Dendritic cell treated with granulocyte-macrophage colony-stimulating factor and Interleukin-4, amounts not matched to agents 40 ng/mL and 50 ng/mL, for 4 days (primary cell): ENCODE results near the gene TAS2R60.
"Not testable (repeated sequence)": the region's sequence is repeated elsewhere in the genome, so short reads cannot be mapped to it uniquely, and the experiment has no call there.

Experiments used
- H3K27ac Mint-ChIP-seq: one replicate; pipeline ENCODE4 v1.8.0; 2022; ENCODE audit warnings: mild to moderate bottlenecking, mixed read lengths
- H3K27me3 Mint-ChIP-seq: one replicate; pipeline ENCODE4 v1.8.0; 2022; ENCODE audit warnings: mild to moderate bottlenecking, mixed read lengths
- H3K36me3 Mint-ChIP-seq: one replicate; pipeline ENCODE4 v1.8.0; 2022; ENCODE audit warnings: low read depth, mixed read lengths
- H3K4me1 Mint-ChIP-seq: one replicate; pipeline ENCODE4 v1.8.0; 2022; ENCODE audit warnings: low read depth, mixed read lengths
- H3K4me3 Mint-ChIP-seq: one replicate; pipeline ENCODE4 v1.8.0; 2022; ENCODE audit warnings: mild to moderate bottlenecking, moderate library complexity, mixed read lengths
- H3K9me3 Mint-ChIP-seq: one replicate; pipeline ENCODE4 v1.8.0; 2022; ENCODE audit warnings: mixed read lengths
- intact Hi-C: fragments of 100-400 bp; cut with micrococcal nuclease; formaldehyde crosslinking; loops from one replicate; pipeline ENCODE4 v1.15.0; 2022

TAS2R60 gene

GRCh38 chr7:143458681-143459080, 15.4 kb downstream of the TAS2R60 start:
- Mint-ChIP-seq H3K27ac (peak overlapping the region; percentile 83), H3K27me3 (no peaks in the 10 kb centered on the region), H3K9me3 (no peaks in the 10 kb centered on the region), H3K36me3 (no peaks in the 10 kb centered on the region), H3K4me1 (peaks cover 43% of the 10 kb centered on the region), H3K4me3 (peak overlapping the region; percentile 13)
- intact Hi-C loops = no loop called here

- H3K36me3 Mint-ChIP-seq = no peaks in the 10 kb centered on the region
- no peak overlapping the region for H3K27ac Mint-ChIP-seq
- H3K9me3 Mint-ChIP-seq = no peaks in the 10 kb centered on the region
- H3K4me3 Mint-ChIP-seq = no peak overlapping the region
- H3K4me1 Mint-ChIP-seq = peaks cover 50% of the 10 kb centered on the region
- H3K27me3 Mint-ChIP-seq = no peaks in the 10 kb centered on the region
- intact Hi-C loops = no loop called here
Observed at GRCh38 chr7:143459359-143459758, 16.1 kb downstream of the TAS2R60 start.

GRCh38 chr7:143460271-143460979, 17.2 kb downstream of the TAS2R60 start:
- Mint-ChIP-seq H3K4me1 (peaks cover 50% of the 10 kb centered on the region), H3K27ac (no peak overlapping the region), H3K9me3 (no peaks in the 10 kb centered on the region), H3K36me3 (no peaks in the 10 kb centered on the region), H3K27me3 (no peaks in the 10 kb centered on the region), H3K4me3 (no peak overlapping the region)
- intact Hi-C loops = no loop called here

GRCh38 chr7:143462045-143462444, 18.8 kb downstream of the TAS2R60 start:
- intact Hi-C loops = no loop called here
- no peaks in the 10 kb centered on the region for H3K27me3 Mint-ChIP-seq
- peaks cover 50% of the 10 kb centered on the region for H3K4me1 Mint-ChIP-seq
- H3K36me3 Mint-ChIP-seq = no peaks in the 10 kb centered on the region
- peak overlapping the region; percentile 78 for H3K27ac Mint-ChIP-seq
- H3K9me3 Mint-ChIP-seq = no peaks in the 10 kb centered on the region
- H3K4me3 Mint-ChIP-seq = no peak overlapping the region

- Mint-ChIP-seq H3K9me3 (no peaks in the 10 kb centered on the region), H3K27ac (peak overlapping the region; percentile 55), H3K4me1 (peaks cover 37% of the 10 kb centered on the region), H3K36me3 (no peaks in the 10 kb centered on the region), H3K27me3 (no peaks in the 10 kb centered on the region), H3K4me3 (no peak overlapping the region)
- intact Hi-C loops = no loop called here
Observed at GRCh38 chr7:143463556-143463955, 20.3 kb downstream of the TAS2R60 start.

- no peaks in the 10 kb centered on the region for H3K9me3 Mint-ChIP-seq
- intact Hi-C loops = no loop called here
- no peaks in the 10 kb centered on the region for H3K27me3 Mint-ChIP-seq
Observed at GRCh38 chr7:143463957-143464356, 20.7 kb downstream of the TAS2R60 start.

GRCh38 chr7:143467724-143468123, 24.5 kb downstream of the TAS2R60 start:
- Mint-ChIP-seq H3K9me3 (peaks cover 15% of the 10 kb centered on the region), H3K36me3 (no peaks in the 10 kb centered on the region), H3K4me3 (no peak overlapping the region), H3K27ac (no peak overlapping the region), H3K27me3 (no peaks in the 10 kb centered on the region), H3K4me1 (peaks cover 16% of the 10 kb centered on the region)
- intact Hi-C loops = no loop called here

More at GRCh38 chr7:143463957-143464356, 20.7 kb downstream of the TAS2R60 start:
- H3K36me3 Mint-ChIP-seq = no peaks in the 10 kb centered on the region
- no peak overlapping the region for H3K4me3 Mint-ChIP-seq
- peak overlapping the region; percentile 55 for H3K27ac Mint-ChIP-seq
- peaks cover 33% of the 10 kb centered on the region for H3K4me1 Mint-ChIP-seq

- H3K27me3 Mint-ChIP-seq, H3K27ac Mint-ChIP-seq, H3K4me1 Mint-ChIP-seq, H3K36me3 Mint-ChIP-seq, intact Hi-C loops, H3K4me3 Mint-ChIP-seq: not testable (repeated sequence)
- H3K9me3 Mint-ChIP-seq = peaks cover 24% of the 10 kb centered on the region
Observed at GRCh38 chr7:143472071-143472689, 28.9 kb downstream of the TAS2R60 start.

- Mint-ChIP-seq H3K27ac (no peak within 1 kb of the TSS), H3K9me3 (peaks cover 10% of the 10 kb centered on the region), H3K4me1 (peaks cover 11% of the 10 kb centered on the region), H3K4me3 (no peak within 1 kb of the TSS), H3K36me3 (no peaks in the 10 kb centered on the region), H3K27me3 (no peaks in the 10 kb centered on the region)
- intact Hi-C loops = no loop called here
Observed at GRCh38 chr7:143477501-143478150, 34.4 kb downstream of the TAS2R60 start, which contains the start of gene TAS2R41. Gene TAS2R41, plus strand, starts transcription at chr7:143477873. Its CDS starts 0 bp downstream, at chr7:143477873.

- Mint-ChIP-seq H3K36me3 (no peaks in the 10 kb centered on the region), H3K4me1 (peaks cover 14% of the 10 kb centered on the region), H3K9me3 (peaks cover 5% of the 10 kb centered on the region)
Observed at GRCh38 chr7:143479055-143479766, 36.0 kb downstream of the TAS2R60 start.

GRCh38 chr7:143480501-143480900, 37.2 kb downstream of the TAS2R60 start:
- Mint-ChIP-seq H3K27ac (no peak overlapping the region), H3K4me3 (no peak overlapping the region), H3K4me1 (peaks cover 27% of the 10 kb centered on the region), H3K9me3 (no peaks in the 10 kb centered on the region), H3K27me3 (no peaks in the 10 kb centered on the region), H3K36me3 (no peaks in the 10 kb centered on the region)
- intact Hi-C loops = loop anchor here (10.0 kb wide), 2 partner anchors 66 to 166 kb away; partner anchors contain the start of gene CLCN1

More at GRCh38 chr7:143479055-143479766, 36.0 kb downstream of the TAS2R60 start:
- intact Hi-C loops = no loop called here
- no peak overlapping the region for H3K27ac Mint-ChIP-seq
- H3K27me3 Mint-ChIP-seq = no peaks in the 10 kb centered on the region
- no peak overlapping the region for H3K4me3 Mint-ChIP-seq

- intact Hi-C loops = loop anchor here (10.0 kb wide), 2 partner anchors 69 to 169 kb away; partner anchors contain the start of gene CLCN1
- Mint-ChIP-seq H3K4me3 (no peak overlapping the region), H3K27ac (peak overlapping the region; percentile 83), H3K4me1 (peaks cover 47% of the 10 kb centered on the region), H3K9me3 (peaks cover 8% of the 10 kb centered on the region), H3K36me3 (peaks cover 5% of the 10 kb centered on the region), H3K27me3 (no peaks in the 10 kb centered on the region)
Observed at GRCh38 chr7:143484119-143484518, 40.9 kb downstream of the TAS2R60 start.

GRCh38 chr7:143485094-143485493, 41.8 kb downstream of the TAS2R60 start:
- intact Hi-C loops = loop anchor here (5.0 to 10.0 kb wide), 3 partner anchors 70 to 243 kb away; partner anchors contain the start of gene CLCN1
- H3K27ac Mint-ChIP-seq = peak overlapping the region; percentile 83
- no peaks in the 10 kb centered on the region for H3K27me3 Mint-ChIP-seq
- H3K36me3 Mint-ChIP-seq = peaks cover 5% of the 10 kb centered on the region
- peaks cover 52% of the 10 kb centered on the region for H3K4me1 Mint-ChIP-seq
- peaks cover 8% of the 10 kb centered on the region for H3K9me3 Mint-ChIP-seq
- no peak overlapping the region for H3K4me3 Mint-ChIP-seq
